Hair follicular keratinocyte (primary cell): ENCODE data around the gene LTV1. TPM values are rescaled to one million over a fixed set of nuclear protein-coding genes. Genes with fewer than 3 reads are reported as not detected.

Experiments
- total RNA-seq: library from RNA; depleted of rRNA; stranded (reverse); fragments of >200 nt; gene quantifications from 2 replicates; pipeline ENCODE4 v1.2.3, GENCODE V29; 2015

LTV1 gene, protein sequence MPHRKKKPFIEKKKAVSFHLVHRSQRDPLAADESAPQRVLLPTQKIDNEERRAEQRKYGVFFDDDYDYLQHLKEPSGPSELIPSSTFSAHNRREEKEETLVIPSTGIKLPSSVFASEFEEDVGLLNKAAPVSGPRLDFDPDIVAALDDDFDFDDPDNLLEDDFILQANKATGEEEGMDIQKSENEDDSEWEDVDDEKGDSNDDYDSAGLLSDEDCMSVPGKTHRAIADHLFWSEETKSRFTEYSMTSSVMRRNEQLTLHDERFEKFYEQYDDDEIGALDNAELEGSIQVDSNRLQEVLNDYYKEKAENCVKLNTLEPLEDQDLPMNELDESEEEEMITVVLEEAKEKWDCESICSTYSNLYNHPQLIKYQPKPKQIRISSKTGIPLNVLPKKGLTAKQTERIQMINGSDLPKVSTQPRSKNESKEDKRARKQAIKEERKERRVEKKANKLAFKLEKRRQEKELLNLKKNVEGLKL
- total RNA-seq = 10.8 and 20.7 TPM in 2 replicates

DNA sequence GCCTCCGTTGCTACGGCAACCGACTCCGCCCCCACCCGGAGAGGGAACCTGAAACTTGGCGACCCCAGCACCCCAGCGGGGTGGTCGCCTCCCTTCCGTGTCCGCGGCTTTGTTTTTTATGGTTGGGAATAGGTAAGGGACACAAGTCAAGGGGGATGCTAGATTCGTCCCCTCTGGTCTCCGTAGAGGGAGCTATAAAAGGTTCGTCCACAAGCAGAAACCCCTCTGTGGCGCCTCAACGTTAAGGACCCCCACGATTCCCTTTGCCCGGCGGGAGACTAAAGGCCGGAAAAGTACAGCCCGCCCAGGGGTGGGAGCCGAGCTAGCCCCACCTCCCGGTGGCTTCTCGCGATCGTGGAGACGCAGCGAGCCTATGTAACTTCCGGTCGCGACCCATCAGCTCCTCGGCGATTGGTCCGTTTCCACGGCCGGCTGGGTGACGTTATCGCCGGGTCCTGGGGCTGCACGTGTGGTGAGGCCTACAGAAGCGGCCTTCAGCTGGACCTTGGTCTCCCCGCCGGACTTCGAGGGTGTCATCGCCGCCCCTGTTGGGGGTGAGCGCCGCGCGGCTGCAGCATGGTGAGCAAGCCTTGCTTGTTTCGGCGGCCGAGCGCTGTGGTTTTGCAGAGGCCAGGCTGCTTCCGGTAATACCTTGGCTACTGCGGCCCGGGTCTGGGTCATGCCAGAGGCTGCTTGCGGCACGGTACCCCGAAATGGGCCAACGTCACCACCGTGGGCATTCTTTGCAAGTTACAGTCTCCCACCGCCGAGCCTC lies at the start of gene LTV1:
Gene LTV1, plus strand, starts transcription at position 437 of the 775 bp plus-strand sequence. Its CDS starts 140 bp downstream, at position 577.

DNA sequence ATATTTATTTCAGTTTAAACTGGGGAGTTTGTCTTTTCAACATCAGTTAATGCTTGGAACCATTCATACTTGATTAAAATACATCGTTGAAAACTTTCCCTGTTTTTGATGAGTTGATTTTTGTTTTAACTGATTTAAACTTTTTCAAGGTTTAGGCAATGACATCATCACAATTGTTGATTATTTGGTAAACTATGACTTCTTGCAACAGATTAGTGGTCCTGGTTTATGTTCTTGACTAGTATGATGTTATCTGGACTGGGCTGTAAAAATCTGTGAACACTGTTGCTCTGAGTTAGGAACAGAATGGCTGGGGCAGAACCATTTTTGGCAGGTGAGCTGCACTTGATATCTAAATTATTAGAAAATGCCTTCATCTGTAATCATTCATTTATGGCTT lies 21.1 kb downstream of the LTV1 start, which contains the start of gene ZC2HC1B:
Gene ZC2HC1B, plus strand, starts transcription at position 241 of the 400 bp plus-strand sequence. Its CDS starts 66 bp downstream, at position 307.

Other genes starting within 250 kb of the LTV1 start
- 12.0 and 15.1 TPM in 2 replicates for gene PHACTR2, start 165.4 kb upstream of the LTV1 start, total RNA-seq
- gene ZC2HC1B, start 21.1 kb downstream of the LTV1 start, total RNA-seq = not detected in 2 replicates
- gene PLAGL1, start 164.9 kb downstream of the LTV1 start, total RNA-seq = 0.62 and 3.6 TPM in 2 replicates